ENCODE data around the gene SOX6.

DNA sequence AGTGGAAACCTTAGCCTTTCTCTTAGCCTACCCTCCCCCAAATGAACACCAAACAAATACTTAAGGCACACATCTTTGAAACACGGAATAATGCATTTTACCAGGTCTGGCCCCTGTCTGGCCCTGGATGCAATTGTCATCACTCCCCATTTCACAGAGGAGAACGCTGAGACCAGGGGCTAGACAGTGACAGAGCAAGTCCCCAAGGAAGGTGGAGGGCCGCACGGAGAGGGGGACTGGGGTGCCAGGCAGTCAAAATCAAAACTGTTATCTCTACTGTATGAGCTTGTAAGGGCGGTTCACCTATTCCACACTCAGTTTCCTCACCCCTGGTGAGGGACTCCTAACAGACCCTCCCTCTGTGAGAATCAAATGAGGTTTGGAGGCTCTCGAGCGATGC, 414.2 kb downstream of the SOX6 start:
- TF ChIP-seq, protein P1, sequence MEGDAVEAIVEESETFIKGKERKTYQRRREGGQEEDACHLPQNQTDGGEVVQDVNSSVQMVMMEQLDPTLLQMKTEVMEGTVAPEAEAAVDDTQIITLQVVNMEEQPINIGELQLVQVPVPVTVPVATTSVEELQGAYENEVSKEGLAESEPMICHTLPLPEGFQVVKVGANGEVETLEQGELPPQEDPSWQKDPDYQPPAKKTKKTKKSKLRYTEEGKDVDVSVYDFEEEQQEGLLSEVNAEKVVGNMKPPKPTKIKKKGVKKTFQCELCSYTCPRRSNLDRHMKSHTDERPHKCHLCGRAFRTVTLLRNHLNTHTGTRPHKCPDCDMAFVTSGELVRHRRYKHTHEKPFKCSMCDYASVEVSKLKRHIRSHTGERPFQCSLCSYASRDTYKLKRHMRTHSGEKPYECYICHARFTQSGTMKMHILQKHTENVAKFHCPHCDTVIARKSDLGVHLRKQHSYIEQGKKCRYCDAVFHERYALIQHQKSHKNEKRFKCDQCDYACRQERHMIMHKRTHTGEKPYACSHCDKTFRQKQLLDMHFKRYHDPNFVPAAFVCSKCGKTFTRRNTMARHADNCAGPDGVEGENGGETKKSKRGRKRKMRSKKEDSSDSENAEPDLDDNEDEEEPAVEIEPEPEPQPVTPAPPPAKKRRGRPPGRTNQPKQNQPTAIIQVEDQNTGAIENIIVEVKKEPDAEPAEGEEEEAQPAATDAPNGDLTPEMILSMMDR (optimal IDR thresholded peaks at IDR 0.05 in 1 of 3, IDR thresholded peaks at IDR 0.05 in 1 of 3, conservative IDR thresholded peaks at IDR 0.05 in 1 of 3; ENCODE audit: extremely low read depth in 1 of 3, insufficient read depth in 2 of 3, low read length in 3 of 3), result no peak
- TF ChIP-seq EZH2 (IDR thresholded peaks at IDR 0.05; ENCODE audit: low read length), result no peak

Data from keratinocyte (primary cell).